HG02852 (cell line): ENCODE data around the gene SEPTIN8.

Source experiments
- ATAC-seq: cut with Tn5 transposase; IDR thresholded peaks from one replicate; pipeline ENCODE4 v1.9.1; 2021; ENCODE audit warnings: mild to moderate bottlenecking, moderate library complexity; ENCODE audit not compliant: unreplicated experiment

Gene SEPTIN8

DNA sequence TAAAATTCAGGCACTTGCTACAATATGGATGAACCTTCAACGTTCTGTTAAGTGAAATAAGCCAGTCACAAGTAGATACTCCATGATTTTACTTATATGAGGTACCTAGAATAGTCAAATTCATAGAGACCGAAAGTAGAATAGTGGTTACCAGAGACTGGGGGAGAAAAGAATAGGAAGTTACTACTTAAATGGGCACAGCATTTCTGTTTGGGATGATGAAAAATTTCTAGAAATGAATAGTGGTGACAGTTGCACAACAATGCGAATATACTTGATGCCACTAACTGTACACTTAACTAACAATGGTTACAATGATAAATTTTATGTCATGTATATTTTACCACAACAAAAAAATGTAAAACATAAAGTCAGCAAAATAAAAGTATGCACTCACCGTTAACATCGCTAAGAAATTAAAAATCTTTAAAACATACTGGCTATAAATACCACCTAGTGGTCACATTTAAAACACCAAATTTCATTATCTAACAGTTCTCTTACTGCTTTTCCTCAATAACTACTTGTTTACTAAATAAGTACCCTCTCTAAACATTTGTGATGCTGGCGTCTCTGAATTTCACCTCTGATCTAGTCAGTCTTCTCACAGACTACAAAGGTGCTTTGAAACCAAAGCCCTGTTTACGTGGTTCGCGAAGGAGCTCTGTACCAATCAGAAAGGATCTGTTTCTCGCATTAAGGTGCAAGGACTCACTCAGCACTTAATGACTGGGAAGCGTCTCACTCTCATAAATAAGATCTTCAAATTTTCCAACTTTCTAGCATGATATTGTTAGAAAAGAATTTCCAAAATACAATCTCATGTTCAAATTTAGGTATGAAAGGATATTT lies 62.4 kb downstream of the SEPTIN8 start:
- no peak for ATAC-seq

DNA sequence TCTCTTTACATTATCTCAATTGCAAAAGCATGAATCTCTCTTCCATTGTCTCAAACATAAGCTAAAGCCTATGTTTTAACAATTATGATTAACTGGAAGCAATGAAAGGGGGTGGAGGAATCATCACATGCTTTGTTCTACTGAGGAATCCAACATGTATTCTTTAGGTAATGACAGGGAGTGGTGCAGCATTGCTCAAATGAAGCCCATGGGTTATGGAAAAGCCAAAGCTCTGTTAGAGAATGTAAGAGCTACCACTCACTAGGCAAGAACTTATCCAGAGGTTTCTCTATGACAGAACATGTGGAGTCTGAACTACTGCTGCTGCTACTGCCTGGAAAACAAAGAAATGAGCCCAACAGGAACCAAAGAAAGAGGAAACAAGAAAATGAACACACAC lies 68.4 kb downstream of the SEPTIN8 start:
- no peak for ATAC-seq

DNA sequence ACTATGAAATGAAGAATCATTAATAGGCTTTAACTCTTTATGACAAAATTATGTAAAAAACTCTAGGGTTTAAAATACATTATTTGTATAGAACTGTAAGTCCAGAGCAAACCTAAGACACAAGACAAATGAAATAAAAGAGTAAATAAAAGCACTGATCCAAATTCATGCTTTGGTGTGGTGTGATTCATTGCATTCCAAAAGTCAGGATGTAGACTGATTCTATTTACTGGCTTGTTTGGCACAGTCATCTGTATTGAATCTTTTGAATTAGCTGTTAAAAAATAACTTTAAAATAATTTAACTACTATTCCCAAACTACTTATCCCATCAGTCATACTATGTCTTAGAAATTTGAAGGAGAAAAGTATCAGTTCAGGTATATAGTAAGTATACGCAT lies 72.2 kb downstream of the SEPTIN8 start:
- ATAC-seq: no peak
